ENCODE results near the gene MBNL2. TPM values are rescaled to one million over a fixed set of nuclear protein-coding genes. Genes with fewer than 3 reads are reported as not detected.

Gene MBNL2
- total RNA-seq, 1 experiment from 2014 or later, result 33.2 TPM

Other genes starting within 250 kb of the MBNL2 start
- gene OXGR1, start 227.9 kb upstream of the MBNL2 start, total RNA-seq (2014; rRNA removed; shearing (Covaris generic)), result 0.06 TPM in 1 of 2 replicates, not detected in the other
- gene RAP2A, start 211.8 kb downstream of the MBNL2 start, total RNA-seq (2014; rRNA removed; shearing (Covaris generic)), result 9.9 and 10.1 TPM in 2 replicates

Measured in Daoy (cell line).